ENCODE results near the gene PTPRD.

DNA sequence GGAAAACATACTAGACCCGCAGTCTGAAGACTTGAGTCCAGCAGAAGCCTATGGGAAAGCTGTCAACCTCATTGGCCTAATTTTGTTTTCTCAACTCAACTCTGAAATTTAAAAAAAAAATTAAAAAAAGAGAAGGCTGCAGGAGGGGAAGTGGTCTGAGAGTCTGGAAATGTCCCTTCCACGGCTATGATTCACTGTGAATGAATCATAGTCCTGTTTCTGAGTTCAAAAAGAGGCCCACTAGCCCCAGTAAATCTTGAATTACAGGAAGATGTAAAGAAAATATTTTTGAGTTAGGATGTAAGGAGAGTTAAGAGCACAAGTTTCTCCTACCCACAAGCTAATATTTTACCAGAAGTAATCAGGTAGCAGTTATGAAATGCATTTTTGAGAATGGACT lies 2247.8 kb downstream of the PTPRD start:
- TF ChIP-seq SMC3 (IDR thresholded peaks at IDR 0.05; ENCODE audit: low read depth, low read length) (no peak), POLR2A (IDR thresholded peaks at IDR 0.05; ENCODE audit: low read depth, low read length) (no peak), MAZ (IDR thresholded peaks at IDR 0.05; ENCODE audit: borderline replicate concordance, low read depth, low read length) (no peak), RAD21 (IDR thresholded peaks at IDR 0.05; ENCODE audit: low read length) (no peak), CEBPB (IDR thresholded peaks at IDR 0.05; ENCODE audit: low read depth, low read length) (no peak)
- TF ChIP-seq, protein P1, sequence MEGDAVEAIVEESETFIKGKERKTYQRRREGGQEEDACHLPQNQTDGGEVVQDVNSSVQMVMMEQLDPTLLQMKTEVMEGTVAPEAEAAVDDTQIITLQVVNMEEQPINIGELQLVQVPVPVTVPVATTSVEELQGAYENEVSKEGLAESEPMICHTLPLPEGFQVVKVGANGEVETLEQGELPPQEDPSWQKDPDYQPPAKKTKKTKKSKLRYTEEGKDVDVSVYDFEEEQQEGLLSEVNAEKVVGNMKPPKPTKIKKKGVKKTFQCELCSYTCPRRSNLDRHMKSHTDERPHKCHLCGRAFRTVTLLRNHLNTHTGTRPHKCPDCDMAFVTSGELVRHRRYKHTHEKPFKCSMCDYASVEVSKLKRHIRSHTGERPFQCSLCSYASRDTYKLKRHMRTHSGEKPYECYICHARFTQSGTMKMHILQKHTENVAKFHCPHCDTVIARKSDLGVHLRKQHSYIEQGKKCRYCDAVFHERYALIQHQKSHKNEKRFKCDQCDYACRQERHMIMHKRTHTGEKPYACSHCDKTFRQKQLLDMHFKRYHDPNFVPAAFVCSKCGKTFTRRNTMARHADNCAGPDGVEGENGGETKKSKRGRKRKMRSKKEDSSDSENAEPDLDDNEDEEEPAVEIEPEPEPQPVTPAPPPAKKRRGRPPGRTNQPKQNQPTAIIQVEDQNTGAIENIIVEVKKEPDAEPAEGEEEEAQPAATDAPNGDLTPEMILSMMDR (conservative IDR thresholded peaks at IDR 0.05; ENCODE audit: low read depth, low read length): no peak
- TF ChIP-seq, protein P2, sequence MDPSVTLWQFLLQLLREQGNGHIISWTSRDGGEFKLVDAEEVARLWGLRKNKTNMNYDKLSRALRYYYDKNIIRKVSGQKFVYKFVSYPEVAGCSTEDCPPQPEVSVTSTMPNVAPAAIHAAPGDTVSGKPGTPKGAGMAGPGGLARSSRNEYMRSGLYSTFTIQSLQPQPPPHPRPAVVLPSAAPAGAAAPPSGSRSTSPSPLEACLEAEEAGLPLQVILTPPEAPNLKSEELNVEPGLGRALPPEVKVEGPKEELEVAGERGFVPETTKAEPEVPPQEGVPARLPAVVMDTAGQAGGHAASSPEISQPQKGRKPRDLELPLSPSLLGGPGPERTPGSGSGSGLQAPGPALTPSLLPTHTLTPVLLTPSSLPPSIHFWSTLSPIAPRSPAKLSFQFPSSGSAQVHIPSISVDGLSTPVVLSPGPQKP (IDR thresholded peaks at IDR 0.05; ENCODE audit: borderline replicate concordance, low read depth, low read length): no peak
